Activated naive CD4-positive, alpha-beta T cell treated with anti-CD3 and anti-CD28 coated beads for 36 hours (primary cell): ENCODE data around the gene NECTIN1. TPM values are rescaled to one million over a fixed set of nuclear protein-coding genes. Genes with fewer than 3 reads are reported as not detected.

Experiments used
- CTCF ChIA-PET: fragments of 350-600 bp; sonication (Branson Sonifier 250); formaldehyde crosslinking; loops from one replicate; lab custom pipeline; 2021; ENCODE audit warnings: antibody characterized with exemption; lab: Charles Lee
- DNase-seq: peaks from one replicate; pipeline ENCODE4 v3.0.0-alpha.2; 2020
- H3K27ac Mint-ChIP-seq: one replicate; pipeline ENCODE4 v1.8.0; 2021; ENCODE audit warnings: mild to moderate bottlenecking, mixed read lengths
- H3K27me3 Mint-ChIP-seq: one replicate; pipeline ENCODE4 v1.8.0; 2021; ENCODE audit warnings: low read depth, mixed read lengths
- H3K36me3 Mint-ChIP-seq: one replicate; pipeline ENCODE4 v1.8.0; 2021; ENCODE audit warnings: low read depth, mixed read lengths
- H3K4me1 Mint-ChIP-seq: one replicate; pipeline ENCODE4 v1.8.0; 2021; ENCODE audit warnings: low read depth, mixed read lengths
- H3K4me3 Mint-ChIP-seq: one replicate; pipeline ENCODE4 v1.8.0; 2021; ENCODE audit warnings: mild to moderate bottlenecking, moderate library complexity, mixed read lengths
- H3K9me3 Mint-ChIP-seq: one replicate; pipeline ENCODE4 v1.8.0; 2021; ENCODE audit warnings: mixed read lengths
- intact Hi-C: fragments of 100-400 bp; cut with micrococcal nuclease; formaldehyde crosslinking; loops from one replicate; pipeline ENCODE4 v1.15.1; 2023
- total RNA-seq, 2 experiments: library from RNA; stranded (reverse); gene quantifications; one replicate each; pipeline ENCODE4 v1.2.3, GENCODE V29; 2021

Gene NECTIN1
- total RNA-seq, 2 experiments from 2014 or later, result 2.0 to 2.5 TPM

DNA sequence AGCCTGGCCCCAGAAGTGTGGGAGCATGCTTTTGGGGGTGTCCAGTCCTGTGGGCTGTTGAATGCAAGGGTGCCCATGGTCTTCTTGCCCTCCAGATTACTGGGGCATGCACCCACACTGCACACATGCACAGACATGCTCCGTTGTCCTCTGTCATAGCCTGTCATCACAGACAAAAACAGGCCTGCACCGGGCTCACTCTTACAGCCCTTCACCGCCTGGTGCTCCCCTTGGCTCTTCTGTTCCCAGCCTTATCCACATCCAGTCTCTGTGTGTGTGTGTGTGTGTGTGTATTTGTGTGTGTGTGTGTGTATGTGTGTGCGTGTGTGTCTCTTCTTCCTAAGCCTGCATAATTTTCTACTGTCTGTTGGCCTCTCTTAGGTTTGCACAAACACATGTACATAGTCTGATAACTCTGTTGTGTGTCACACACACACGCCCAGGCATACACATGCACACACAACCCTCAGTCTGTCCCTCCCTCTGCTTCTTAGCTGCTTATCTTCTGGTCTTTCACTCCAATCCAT, 23.4 kb upstream of the NECTIN1 start:
- intact Hi-C loops, result no loop called here
- H3K9me3 Mint-ChIP-seq, result no peaks in the 10 kb centered on the region
- no peak for DNase-seq
- no peak overlapping the region for H3K4me3 Mint-ChIP-seq
- peaks cover 15% of the 10 kb centered on the region for H3K4me1 Mint-ChIP-seq
- no peaks in the 10 kb centered on the region for H3K36me3 Mint-ChIP-seq
- H3K27me3 Mint-ChIP-seq, result peaks cover 23% of the 10 kb centered on the region
- CTCF ChIA-PET, result no interaction called here
- no peak overlapping the region for H3K27ac Mint-ChIP-seq

DNA sequence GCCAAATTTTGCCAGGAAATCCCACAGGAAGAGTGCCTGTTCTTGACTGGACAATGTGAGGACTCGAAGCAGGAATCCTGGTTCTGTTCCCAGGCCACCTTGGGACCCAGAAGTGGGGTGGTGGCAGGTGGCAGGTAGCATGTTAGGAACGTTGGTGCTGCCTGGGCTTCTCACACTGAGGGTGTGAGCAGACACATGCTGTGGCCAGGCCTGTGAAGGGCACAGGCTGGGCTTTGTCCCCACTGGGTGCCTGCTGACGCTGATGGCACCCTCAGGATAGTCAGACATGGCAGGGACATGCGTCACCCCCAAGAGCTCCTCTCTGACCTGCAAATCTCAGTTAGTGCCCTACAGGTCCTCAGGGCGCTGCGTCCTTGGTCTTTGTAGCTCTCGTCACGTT, 21.1 kb upstream of the NECTIN1 start:
- Mint-ChIP-seq H3K27ac (no peak overlapping the region), H3K4me1 (peaks cover 15% of the 10 kb centered on the region), H3K9me3 (no peaks in the 10 kb centered on the region), H3K4me3 (no peak overlapping the region), H3K27me3 (peaks cover 24% of the 10 kb centered on the region), H3K36me3 (no peaks in the 10 kb centered on the region)
- intact Hi-C loops, result no loop called here
- DNase-seq, result no peak
- CTCF ChIA-PET, result interaction anchor here (0.8 to 1.3 kb wide), 4 partner anchors 10 to 76 kb away, joined by 3 to 4 read pairs (median 3); partner anchors contain the start of gene NECTIN1

DNA sequence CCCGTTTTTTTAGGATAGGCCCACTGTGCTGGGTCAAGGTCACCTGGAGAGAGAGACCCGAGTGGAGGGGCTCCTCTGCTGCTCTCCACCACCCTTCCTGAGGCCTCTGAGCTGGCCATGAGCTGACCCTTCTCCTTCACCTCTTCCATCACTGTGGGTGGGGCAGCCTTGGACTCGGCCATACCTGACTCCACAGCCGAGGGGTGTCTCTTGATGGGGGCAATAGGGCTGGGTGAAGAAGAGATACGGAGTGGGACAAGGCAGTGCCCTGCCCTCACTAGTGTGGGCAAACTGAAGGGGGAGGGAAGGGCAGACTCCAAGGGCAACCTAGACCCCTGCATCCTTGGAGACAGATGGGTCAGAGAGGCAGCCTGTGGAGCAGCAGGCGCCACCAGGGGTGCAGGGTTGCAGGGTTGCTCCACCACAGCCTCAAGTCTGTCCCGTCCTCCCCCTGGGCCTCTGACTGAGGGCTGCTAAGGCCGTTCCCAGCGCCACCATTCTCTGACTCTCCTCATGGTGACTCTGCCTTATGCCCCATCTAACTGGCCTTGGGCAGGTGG, 20.1 kb upstream of the NECTIN1 start:
- Mint-ChIP-seq H3K4me1 (peaks cover 15% of the 10 kb centered on the region), H3K9me3 (no peaks in the 10 kb centered on the region), H3K4me3 (no peak overlapping the region), H3K27me3 (peaks cover 30% of the 10 kb centered on the region), H3K27ac (no peak overlapping the region), H3K36me3 (no peaks in the 10 kb centered on the region)
- no peak for DNase-seq
- CTCF ChIA-PET, result no interaction called here
- intact Hi-C loops, result no loop called here

DNA sequence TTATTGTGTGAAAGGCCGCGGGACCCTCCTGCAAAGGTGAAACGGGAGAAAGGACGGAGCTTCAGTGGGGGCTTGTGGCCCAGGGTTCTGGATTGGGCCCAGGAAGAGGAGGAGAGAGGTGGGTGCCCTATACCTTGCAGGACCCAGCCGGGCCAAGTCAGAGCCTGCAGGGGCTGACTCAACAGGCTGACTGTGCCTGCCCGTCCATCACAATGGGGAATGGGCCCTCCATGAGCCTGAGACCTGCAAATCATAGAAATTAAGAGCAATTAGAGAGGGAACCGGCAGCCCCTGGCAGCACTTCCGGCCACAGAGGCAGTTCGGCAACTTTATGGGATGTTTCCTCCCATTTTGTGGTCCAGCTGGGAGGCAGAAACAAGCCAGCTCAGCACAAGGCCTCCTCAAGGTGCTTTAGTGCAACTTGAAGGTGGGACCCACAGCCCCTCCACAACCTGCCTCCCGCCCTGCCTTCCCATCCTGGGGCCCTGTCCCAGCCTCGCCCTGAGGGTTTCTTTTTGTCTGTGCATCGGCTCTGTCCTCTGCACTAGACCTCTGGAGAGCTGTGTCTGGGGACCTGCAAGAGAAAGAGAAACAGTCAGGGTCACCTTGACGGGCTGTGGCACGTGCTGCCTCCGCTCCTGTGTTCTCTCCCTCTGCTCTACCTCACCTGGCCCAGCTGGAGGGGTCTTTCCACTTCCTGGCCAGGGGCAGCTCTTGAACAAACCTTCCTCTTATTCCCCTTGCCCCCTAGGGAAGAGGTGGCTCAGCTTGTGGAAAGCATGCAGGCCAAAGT, 19.1 kb upstream of the NECTIN1 start:
- Mint-ChIP-seq H3K9me3 (no peaks in the 10 kb centered on the region), H3K27ac (no peak overlapping the region), H3K36me3 (no peaks in the 10 kb centered on the region), H3K27me3 (peaks cover 32% of the 10 kb centered on the region), H3K4me3 (no peak overlapping the region), H3K4me1 (peaks cover 15% of the 10 kb centered on the region)
- CTCF ChIA-PET, result interaction anchor here (1.0 kb wide), 1 partner anchor 19 kb away, joined by 3 read pairs; the partner anchor contains the start of gene NECTIN1
- no peak for DNase-seq
- intact Hi-C loops, result no loop called here

DNA sequence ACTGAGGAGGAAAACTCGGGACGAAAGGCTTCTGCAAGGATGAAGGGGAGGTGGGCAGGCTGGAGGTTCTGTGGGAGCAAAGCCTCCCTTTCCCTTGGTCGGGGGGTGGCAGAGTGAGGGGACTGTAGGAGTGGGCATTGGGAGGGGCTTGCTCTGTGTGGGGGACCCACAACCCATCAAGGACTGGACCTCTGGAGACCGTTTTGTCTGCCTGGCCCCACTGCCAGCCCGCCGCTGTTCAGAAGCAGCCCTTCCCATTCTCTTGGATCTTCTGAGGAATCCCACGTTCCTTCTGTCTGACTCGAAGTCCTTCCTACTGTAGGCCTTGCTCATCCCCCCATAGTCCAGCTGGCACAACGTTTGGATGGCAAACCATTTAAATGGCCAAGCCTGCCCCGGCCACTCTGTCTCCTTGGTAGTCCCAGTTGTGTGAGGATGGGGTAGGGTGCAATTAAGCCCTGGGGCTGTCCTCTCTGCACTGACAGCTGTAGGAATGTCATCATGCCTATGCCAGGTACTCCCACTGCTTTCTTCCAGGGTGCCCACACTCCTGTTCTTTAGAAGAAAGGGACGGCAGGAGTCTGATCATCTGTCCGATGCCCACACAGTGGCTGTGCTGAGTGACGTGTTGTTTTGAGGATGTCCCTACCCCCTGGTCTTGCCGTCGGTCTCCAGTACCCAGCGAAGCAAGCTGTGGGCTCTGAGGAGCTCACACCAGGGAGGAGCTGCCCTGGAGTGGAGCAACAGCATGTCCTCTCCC, 17.0 kb upstream of the NECTIN1 start:
- Mint-ChIP-seq H3K27ac (no peak overlapping the region), H3K36me3 (no peaks in the 10 kb centered on the region), H3K27me3 (peaks cover 38% of the 10 kb centered on the region), H3K4me3 (no peak overlapping the region), H3K9me3 (no peaks in the 10 kb centered on the region), H3K4me1 (peaks cover 11% of the 10 kb centered on the region)
- DNase-seq, result no peak
- CTCF ChIA-PET, result interaction anchor here (0.5 to 0.7 kb wide), 2 partner anchors 17 to 742 kb away, joined by 3 to 4 read pairs; partner anchors contain the start of gene NECTIN1
- intact Hi-C loops, result no loop called here

DNA sequence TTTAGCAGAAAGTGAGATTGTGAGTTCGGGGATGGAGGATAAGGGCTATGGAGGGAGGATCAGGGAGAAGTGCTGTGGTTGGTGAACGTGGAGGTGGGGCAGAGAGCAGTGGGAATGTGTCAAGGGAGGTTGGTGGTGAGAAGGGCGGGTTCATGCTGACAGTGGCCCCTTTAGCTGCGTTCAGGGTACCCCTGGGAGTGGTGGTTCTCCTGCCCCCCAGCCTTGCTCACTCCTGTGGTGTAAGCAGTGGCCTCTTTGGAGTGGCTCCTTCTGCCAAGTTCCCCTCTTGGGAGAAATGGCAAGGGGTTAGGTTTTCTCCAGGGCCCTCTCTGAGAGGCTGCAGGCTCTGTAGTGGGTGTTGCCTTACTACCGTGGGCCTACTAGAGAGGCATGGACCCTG, 16.1 kb upstream of the NECTIN1 start:
- no peak overlapping the region for H3K4me3 Mint-ChIP-seq
- H3K36me3 Mint-ChIP-seq, result no peaks in the 10 kb centered on the region
- intact Hi-C loops, result no loop called here
- H3K27ac Mint-ChIP-seq, result no peak overlapping the region
- DNase-seq, result no peak
- peaks cover 42% of the 10 kb centered on the region for H3K27me3 Mint-ChIP-seq
- CTCF ChIA-PET, result no interaction called here
- peaks cover 11% of the 10 kb centered on the region for H3K4me1 Mint-ChIP-seq
- H3K9me3 Mint-ChIP-seq, result no peaks in the 10 kb centered on the region

DNA sequence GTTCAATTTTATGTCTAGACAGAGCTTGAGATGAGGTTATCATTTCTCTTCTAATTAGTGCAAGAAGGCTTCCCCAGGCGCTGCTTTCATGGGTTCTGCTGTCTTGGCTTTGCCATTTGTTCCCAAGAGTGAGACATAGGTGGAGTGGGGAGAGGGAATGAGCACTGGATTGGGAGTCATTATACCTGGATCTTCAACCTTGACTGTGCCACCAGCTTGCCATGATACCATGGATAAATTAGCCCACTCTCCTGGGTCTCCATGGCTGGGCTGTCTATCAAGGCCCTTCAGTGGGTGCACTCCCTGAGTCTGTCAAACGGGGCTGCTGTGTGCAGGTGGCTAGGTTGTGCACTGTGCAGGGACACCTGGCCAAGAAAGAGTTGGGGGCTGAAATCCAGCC, 15.6 kb upstream of the NECTIN1 start:
- H3K27me3 Mint-ChIP-seq, result peaks cover 42% of the 10 kb centered on the region
- no peak overlapping the region for H3K27ac Mint-ChIP-seq
- H3K4me3 Mint-ChIP-seq, result no peak overlapping the region
- intact Hi-C loops, result loop anchor here (5.0 kb wide), 1 partner anchor 262 kb away; no protein-coding TSS in a partner anchor
- H3K36me3 Mint-ChIP-seq, result no peaks in the 10 kb centered on the region
- no peak for DNase-seq
- H3K9me3 Mint-ChIP-seq, result no peaks in the 10 kb centered on the region
- H3K4me1 Mint-ChIP-seq, result peaks cover 11% of the 10 kb centered on the region
- CTCF ChIA-PET, result interaction anchor here (0.8 kb wide), 1 partner anchor 74 kb away, joined by 3 read pairs; no protein-coding TSS in a partner anchor

DNA sequence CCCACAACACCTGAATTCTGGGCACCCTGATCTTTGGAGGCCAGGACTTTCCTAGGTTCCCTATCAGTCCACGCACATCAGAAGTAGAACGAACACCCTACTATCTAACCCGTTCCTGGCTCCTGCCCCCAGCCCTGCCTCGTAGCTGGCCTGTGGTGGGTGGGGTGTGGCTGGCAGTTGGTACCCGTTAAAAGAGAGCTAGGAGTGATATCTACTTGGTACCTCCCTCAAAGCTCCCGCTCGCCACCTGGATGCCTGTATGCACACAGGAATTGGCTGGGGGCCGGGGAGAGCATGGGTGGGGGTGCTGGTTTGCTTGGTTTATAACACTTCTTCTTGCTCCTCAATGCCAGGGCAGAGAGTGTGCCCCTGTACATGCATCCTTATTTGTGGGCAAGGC, 14.0 kb upstream of the NECTIN1 start:
- H3K9me3 Mint-ChIP-seq, result no peaks in the 10 kb centered on the region

DNA sequence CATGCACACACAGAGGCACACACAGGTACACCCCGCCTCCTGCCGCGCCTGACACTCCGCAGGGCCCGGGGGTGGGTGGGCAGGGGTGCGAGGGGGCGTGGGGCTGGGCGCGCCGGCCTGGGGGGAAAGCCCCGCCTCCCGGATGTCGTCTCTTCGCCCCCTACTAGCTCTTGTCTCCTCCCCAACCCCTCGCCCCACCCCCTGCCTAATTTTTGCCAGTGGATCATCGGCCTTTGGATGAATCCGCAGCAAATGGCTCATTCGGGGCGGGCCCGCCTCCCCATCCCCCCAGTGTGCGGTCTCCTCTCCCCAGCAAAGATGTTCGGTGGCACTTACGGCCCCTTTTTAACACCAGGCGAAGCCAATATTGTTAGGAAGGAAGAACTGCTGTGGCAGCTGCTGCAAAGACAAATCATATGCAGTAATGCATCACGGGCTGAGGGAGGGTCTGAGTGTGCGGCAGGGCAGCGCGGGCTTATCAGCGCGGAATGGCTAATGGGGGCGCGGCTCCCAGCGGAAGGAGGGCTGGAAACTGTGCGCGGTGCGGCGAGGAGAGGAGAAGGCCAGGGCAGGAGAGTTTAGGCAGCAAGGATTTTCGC, 13.4 kb upstream of the NECTIN1 start:
- H3K9me3 Mint-ChIP-seq, result no peaks in the 10 kb centered on the region
- intact Hi-C loops, result loop anchor here (1.0 to 5.0 kb wide), 3 partner anchors 69 to 260 kb away; no protein-coding TSS in a partner anchor
- CTCF ChIA-PET, result interaction anchor here (2.0 kb wide), 1 partner anchor 13 kb away, joined by 7 read pairs; the partner anchor contains the start of gene NECTIN1
- no peak overlapping the region for H3K27ac Mint-ChIP-seq
- H3K4me3 Mint-ChIP-seq, result peak overlapping the region; percentile 36
- peaks cover 11% of the 10 kb centered on the region for H3K4me1 Mint-ChIP-seq
- peak; percentile 50 for DNase-seq
- peaks cover 42% of the 10 kb centered on the region for H3K27me3 Mint-ChIP-seq
- H3K36me3 Mint-ChIP-seq, result no peaks in the 10 kb centered on the region

More for the DNA sequence above, 14.0 kb upstream of the NECTIN1 start:
- DNase-seq, result no peak
- Mint-ChIP-seq H3K36me3 (no peaks in the 10 kb centered on the region), H3K4me3 (no peak overlapping the region), H3K4me1 (peaks cover 11% of the 10 kb centered on the region), H3K27me3 (peaks cover 42% of the 10 kb centered on the region), H3K27ac (no peak overlapping the region)
- intact Hi-C loops, result loop anchor here (5.0 kb wide), 1 partner anchor 261 kb away; no protein-coding TSS in a partner anchor
- CTCF ChIA-PET, result interaction anchor here (0.9 to 2.0 kb wide), 2 partner anchors 14 to 70 kb away, joined by 3 to 7 read pairs; partner anchors contain the start of gene NECTIN1

DNA sequence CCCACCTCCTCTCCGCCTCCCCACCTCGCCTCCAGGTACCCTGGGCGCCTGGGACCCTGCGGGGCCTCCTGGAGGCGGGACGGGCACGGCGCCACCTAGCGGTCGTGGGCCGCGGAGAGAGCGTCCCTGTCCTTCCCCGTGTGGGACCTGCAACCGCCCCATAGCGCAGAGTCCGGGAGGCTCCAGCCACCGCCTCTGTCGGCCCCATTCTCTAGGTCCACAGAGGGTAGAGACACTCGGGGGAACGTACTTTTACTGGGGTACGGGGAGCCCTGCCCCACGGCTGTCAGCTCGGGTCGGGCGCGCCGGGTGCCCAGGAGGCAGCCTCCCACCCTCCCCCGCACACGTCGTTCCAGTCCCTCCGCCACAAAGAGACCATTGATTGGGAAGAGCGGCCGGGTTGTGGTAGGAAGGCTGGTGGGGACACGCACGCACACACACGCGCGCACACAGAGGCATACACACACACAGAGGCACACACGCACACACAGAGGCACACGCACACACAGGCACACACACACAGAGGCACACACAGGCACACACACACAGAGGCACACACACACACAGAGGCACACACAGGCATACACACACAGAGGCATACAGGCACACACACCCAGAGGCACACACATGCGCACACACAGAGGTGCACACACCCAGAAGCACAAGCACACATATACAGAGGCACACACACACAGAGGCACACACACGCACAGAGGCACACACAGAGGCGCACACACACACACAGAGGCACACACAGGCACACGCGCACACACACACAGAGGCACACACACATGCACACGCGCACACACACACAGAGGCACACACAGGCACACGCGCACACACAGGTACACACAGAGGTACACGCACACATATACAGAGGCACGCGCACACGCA, 12.6 kb upstream of the NECTIN1 start:
- CTCF ChIA-PET, result interaction anchor here (3.5 kb wide), 1 partner anchor 12 kb away, joined by 20 read pairs; the partner anchor contains the start of gene NECTIN1

More for the DNA sequence above, 12.6 kb upstream of the NECTIN1 start:
- no peaks in the 10 kb centered on the region for H3K36me3 Mint-ChIP-seq
- H3K9me3 Mint-ChIP-seq, result no peaks in the 10 kb centered on the region
- intact Hi-C loops, result loop anchor here (1.0 to 5.0 kb wide), 3 partner anchors 68 to 259 kb away; no protein-coding TSS in a partner anchor
- H3K4me1 Mint-ChIP-seq, result peaks cover 11% of the 10 kb centered on the region
- peak; percentile 64 for DNase-seq
- peaks cover 39% of the 10 kb centered on the region for H3K27me3 Mint-ChIP-seq
- H3K4me3 Mint-ChIP-seq, result peak overlapping the region; percentile 30
- no peak overlapping the region for H3K27ac Mint-ChIP-seq
